ENCODE data around the gene DDX56.
"Not testable (repeated sequence)": the region's sequence is repeated elsewhere in the genome, so short reads cannot be mapped to it uniquely, and the experiment has no call there.

Gene DDX56

GRCh38 chr7:44565097-44565794 is 8.5 kb downstream of the DDX56 start:
- no peak overlapping the region for H3K4me3 ChIP-seq (ENCODE audit: low read depth, low read length)

GRCh38 chr7:44564606-44565005 is 9.1 kb downstream of the DDX56 start:
- no peak overlapping the region for H3K4me3 ChIP-seq (ENCODE audit: low read depth, low read length)

GRCh38 chr7:44563171-44563679 is 10.5 kb downstream of the DDX56 start:
- H3K4me3 ChIP-seq (ENCODE audit: low read depth, low read length) = no peak overlapping the region

GRCh38 chr7:44562622-44562962 is 11.1 kb downstream of the DDX56 start:
- H3K4me3 ChIP-seq (ENCODE audit: low read depth, low read length) = not testable (repeated sequence)

- no peak overlapping the region for H3K4me3 ChIP-seq (ENCODE audit: low read depth, low read length)
These were observed 11.6 kb downstream of the DDX56 start for GRCh38 chr7:44561962-44562621.

GRCh38 chr7:44561481-44561880 is 12.2 kb downstream of the DDX56 start:
- H3K4me3 ChIP-seq (ENCODE audit: low read depth, low read length) = no peak overlapping the region

GRCh38 chr7:44559485-44559884 is 14.2 kb downstream of the DDX56 start:
- H3K4me3 ChIP-seq (ENCODE audit: low read depth, low read length) = no peak overlapping the region

GRCh38 chr7:44557485-44557884 is 16.2 kb downstream of the DDX56 start:
- H3K4me3 ChIP-seq (ENCODE audit: low read depth, low read length) = no peak overlapping the region

- no peak overlapping the region for H3K4me3 ChIP-seq (ENCODE audit: low read depth, low read length)
These were observed 18.4 kb downstream of the DDX56 start for GRCh38 chr7:44555350-44555749.

- not testable (repeated sequence) for H3K4me3 ChIP-seq (ENCODE audit: low read depth, low read length)
These were observed 21.2 kb downstream of the DDX56 start for GRCh38 chr7:44552473-44553005.

GRCh38 chr7:44549457-44549856 is 24.3 kb downstream of the DDX56 start:
- H3K4me3 ChIP-seq (ENCODE audit: low read depth, low read length) = no peak overlapping the region

GRCh38 chr7:44548893-44549292 is 24.8 kb downstream of the DDX56 start:
- no peak overlapping the region for H3K4me3 ChIP-seq (ENCODE audit: low read depth, low read length)

GRCh38 chr7:44547536-44548231 is 26.0 kb downstream of the DDX56 start:
- H3K4me3 ChIP-seq (ENCODE audit: low read depth, low read length) = no peak overlapping the region

- no peak overlapping the region for H3K4me3 ChIP-seq (ENCODE audit: low read depth, low read length)
These were observed 31.7 kb downstream of the DDX56 start for GRCh38 chr7:44541876-44542610.

GRCh38 chr7:44541028-44541869 is 32.5 kb downstream of the DDX56 start, which contains the start of gene NPC1L1:
NPC1L1 (minus strand) TSS chr7:44541330; CDS start chr7:44541259, 71 bp downstream.
- no peak within 1 kb of the TSS for H3K4me3 ChIP-seq (ENCODE audit: low read depth, low read length)

GRCh38 chr7:44540592-44541027 is 33.1 kb downstream of the DDX56 start:
- no peak overlapping the region for H3K4me3 ChIP-seq (ENCODE audit: low read depth, low read length)

GRCh38 chr7:44539669-44540506 is 33.8 kb downstream of the DDX56 start:
- H3K4me3 ChIP-seq (ENCODE audit: low read depth, low read length) = no peak overlapping the region

GRCh38 chr7:44538798-44539668 is 34.7 kb downstream of the DDX56 start:
- H3K4me3 ChIP-seq (ENCODE audit: low read depth, low read length) = no peak overlapping the region

All from iPS-11a (cell line).